ENCODE results near the gene USPL1.

DNA sequence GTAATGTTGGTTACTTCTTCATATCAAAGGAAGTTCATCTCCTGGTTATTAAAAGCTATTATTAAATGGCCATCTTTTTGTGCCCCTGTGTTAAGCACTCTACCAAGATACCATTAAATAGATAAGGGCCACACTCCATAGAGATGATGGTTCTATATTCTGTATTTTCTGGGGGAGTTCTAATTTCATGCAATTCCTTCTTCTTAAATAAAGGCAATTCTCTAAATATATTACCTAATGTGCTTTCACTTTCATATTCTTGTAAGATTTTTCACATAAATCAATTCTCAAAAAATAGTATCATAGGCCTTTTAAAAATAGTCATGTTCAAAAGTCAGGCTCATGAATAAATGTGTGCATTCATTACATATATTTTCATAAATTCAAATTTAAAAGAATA lies 47.0 kb upstream of the USPL1 start:
- TF ChIP-seq, protein P1, sequence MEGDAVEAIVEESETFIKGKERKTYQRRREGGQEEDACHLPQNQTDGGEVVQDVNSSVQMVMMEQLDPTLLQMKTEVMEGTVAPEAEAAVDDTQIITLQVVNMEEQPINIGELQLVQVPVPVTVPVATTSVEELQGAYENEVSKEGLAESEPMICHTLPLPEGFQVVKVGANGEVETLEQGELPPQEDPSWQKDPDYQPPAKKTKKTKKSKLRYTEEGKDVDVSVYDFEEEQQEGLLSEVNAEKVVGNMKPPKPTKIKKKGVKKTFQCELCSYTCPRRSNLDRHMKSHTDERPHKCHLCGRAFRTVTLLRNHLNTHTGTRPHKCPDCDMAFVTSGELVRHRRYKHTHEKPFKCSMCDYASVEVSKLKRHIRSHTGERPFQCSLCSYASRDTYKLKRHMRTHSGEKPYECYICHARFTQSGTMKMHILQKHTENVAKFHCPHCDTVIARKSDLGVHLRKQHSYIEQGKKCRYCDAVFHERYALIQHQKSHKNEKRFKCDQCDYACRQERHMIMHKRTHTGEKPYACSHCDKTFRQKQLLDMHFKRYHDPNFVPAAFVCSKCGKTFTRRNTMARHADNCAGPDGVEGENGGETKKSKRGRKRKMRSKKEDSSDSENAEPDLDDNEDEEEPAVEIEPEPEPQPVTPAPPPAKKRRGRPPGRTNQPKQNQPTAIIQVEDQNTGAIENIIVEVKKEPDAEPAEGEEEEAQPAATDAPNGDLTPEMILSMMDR (optimal IDR thresholded peaks at IDR 0.05 in 1 of 3, IDR thresholded peaks at IDR 0.05 in 1 of 3, conservative IDR thresholded peaks at IDR 0.05 in 1 of 3; ENCODE audit: extremely low read depth in 1 of 3, insufficient read depth in 2 of 3, low read length in 3 of 3), result no peak
- no peak for TF ChIP-seq EZH2 (IDR thresholded peaks at IDR 0.05; ENCODE audit: low read length)

All from keratinocyte (primary cell).